Osteocyte (in vitro differentiated cells): Measurements from ENCODE around the gene TACO1. TPM values are rescaled to one million over a fixed set of nuclear protein-coding genes. Genes with fewer than 3 reads are reported as not detected.
A peak's percentile ranks its signal among the peaks of the same experiment; 100 is the strongest.

ENCODE experiments used
- DNase-seq: peaks from one replicate; pipeline ENCODE4 v3.0.0; 2021; ENCODE audit warnings: mixed read lengths; ENCODE audit not compliant: unreplicated experiment; ENCODE audit errors: extremely low spot score
- H3K27ac Mint-ChIP-seq: one replicate; pipeline ENCODE4 v1.8.0; 2021; ENCODE audit warnings: mild to moderate bottlenecking, mixed read lengths; ENCODE audit not compliant: unreplicated experiment
- H3K27me3 Mint-ChIP-seq: one replicate; pipeline ENCODE4 v1.8.0; 2021; ENCODE audit warnings: mixed read lengths; ENCODE audit not compliant: unreplicated experiment
- H3K36me3 Mint-ChIP-seq: one replicate; pipeline ENCODE4 v1.8.0; 2021; ENCODE audit warnings: mixed read lengths; ENCODE audit not compliant: unreplicated experiment
- H3K4me1 Mint-ChIP-seq: one replicate; pipeline ENCODE4 v1.8.0; 2021; ENCODE audit warnings: mixed read lengths; ENCODE audit not compliant: unreplicated experiment
- H3K4me3 Mint-ChIP-seq: one replicate; pipeline ENCODE4 v1.8.0; 2021; ENCODE audit warnings: mild to moderate bottlenecking, moderate library complexity, mixed read lengths; ENCODE audit not compliant: unreplicated experiment
- H3K9me3 Mint-ChIP-seq: one replicate; pipeline ENCODE4 v1.8.0; 2021; ENCODE audit warnings: mixed read lengths; ENCODE audit not compliant: unreplicated experiment
- total RNA-seq: library from RNA; stranded (reverse); gene quantifications from 2 replicates; pipeline ENCODE4 v1.2.1, GENCODE V29; 2021
- TF ChIP-seq, protein P1 (sequence below): fragments of 200-600 bp; sonication (generic); IDR thresholded peaks from 2 replicates; pipeline ENCODE4 v1.5.0; 2021; ENCODE audit warnings: antibody characterized with exemption, mild to moderate bottlenecking, moderate library complexity

TACO1 gene
- total RNA-seq, 1 donor from 2014 or later: 20.9 TPM

DNA sequence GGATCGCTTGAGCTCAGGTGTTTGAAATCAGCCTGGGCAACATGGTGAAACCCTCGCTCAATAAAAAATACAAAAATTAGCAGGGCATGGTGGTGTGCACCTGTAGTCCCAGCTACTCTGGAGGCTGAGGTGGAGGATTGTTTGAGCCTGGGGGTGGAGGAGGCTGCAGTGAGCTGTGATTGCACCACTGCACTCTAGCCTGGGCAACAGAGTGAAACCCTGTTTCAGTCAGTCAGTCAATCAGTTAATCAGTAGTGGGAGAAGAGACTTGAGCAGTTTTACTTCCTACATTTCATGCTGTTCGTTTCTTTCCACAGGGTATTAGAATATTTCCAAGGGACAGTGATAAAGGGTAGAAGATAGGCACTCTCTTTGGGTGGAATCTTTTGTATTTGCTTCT is 30.4 kb downstream of the TACO1 start:
- peaks cover 14% of the 10 kb centered on the region for H3K4me1 Mint-ChIP-seq
- no peak overlapping the region for H3K27ac Mint-ChIP-seq
- H3K4me3 Mint-ChIP-seq: no peak overlapping the region
- no peaks in the 10 kb centered on the region for H3K27me3 Mint-ChIP-seq
- no peaks in the 10 kb centered on the region for H3K9me3 Mint-ChIP-seq
- TF ChIP-seq, protein P1, sequence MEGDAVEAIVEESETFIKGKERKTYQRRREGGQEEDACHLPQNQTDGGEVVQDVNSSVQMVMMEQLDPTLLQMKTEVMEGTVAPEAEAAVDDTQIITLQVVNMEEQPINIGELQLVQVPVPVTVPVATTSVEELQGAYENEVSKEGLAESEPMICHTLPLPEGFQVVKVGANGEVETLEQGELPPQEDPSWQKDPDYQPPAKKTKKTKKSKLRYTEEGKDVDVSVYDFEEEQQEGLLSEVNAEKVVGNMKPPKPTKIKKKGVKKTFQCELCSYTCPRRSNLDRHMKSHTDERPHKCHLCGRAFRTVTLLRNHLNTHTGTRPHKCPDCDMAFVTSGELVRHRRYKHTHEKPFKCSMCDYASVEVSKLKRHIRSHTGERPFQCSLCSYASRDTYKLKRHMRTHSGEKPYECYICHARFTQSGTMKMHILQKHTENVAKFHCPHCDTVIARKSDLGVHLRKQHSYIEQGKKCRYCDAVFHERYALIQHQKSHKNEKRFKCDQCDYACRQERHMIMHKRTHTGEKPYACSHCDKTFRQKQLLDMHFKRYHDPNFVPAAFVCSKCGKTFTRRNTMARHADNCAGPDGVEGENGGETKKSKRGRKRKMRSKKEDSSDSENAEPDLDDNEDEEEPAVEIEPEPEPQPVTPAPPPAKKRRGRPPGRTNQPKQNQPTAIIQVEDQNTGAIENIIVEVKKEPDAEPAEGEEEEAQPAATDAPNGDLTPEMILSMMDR: no peak
- peak; percentile 19 for DNase-seq
- H3K36me3 Mint-ChIP-seq: peaks cover 15% of the 10 kb centered on the region

- Mint-ChIP-seq H3K36me3 (peaks cover 20% of the 10 kb centered on the region), H3K9me3 (no peaks in the 10 kb centered on the region), H3K4me1 (peaks cover 9% of the 10 kb centered on the region), H3K27me3 (no peaks in the 10 kb centered on the region), H3K27ac (no peak overlapping the region), H3K4me3 (no peak overlapping the region)
- TF ChIP-seq, protein P1: no peak
- no peak for DNase-seq
These were observed 30.9 kb downstream of the TACO1 start for GRCh38 chr17:63631626-63632025.

- no peak for DNase-seq
- Mint-ChIP-seq H3K36me3 (peaks cover 22% of the 10 kb centered on the region), H3K27ac (no peak overlapping the region), H3K27me3 (no peaks in the 10 kb centered on the region), H3K9me3 (no peaks in the 10 kb centered on the region), H3K4me3 (no peak overlapping the region), H3K4me1 (peaks cover 2% of the 10 kb centered on the region)
- TF ChIP-seq, protein P1: no peak
These were observed 33.0 kb downstream of the TACO1 start for GRCh38 chr17:63633742-63634141.

GRCh38 chr17:63634163-63634562 is 33.5 kb downstream of the TACO1 start:
- no peaks in the 10 kb centered on the region for H3K9me3 Mint-ChIP-seq
- no peaks in the 10 kb centered on the region for H3K27me3 Mint-ChIP-seq
- DNase-seq: no peak
- H3K4me1 Mint-ChIP-seq: peaks cover 2% of the 10 kb centered on the region
- H3K36me3 Mint-ChIP-seq: peaks cover 24% of the 10 kb centered on the region
- peak overlapping the region; percentile 59 for H3K27ac Mint-ChIP-seq
- no peak overlapping the region for H3K4me3 Mint-ChIP-seq
- TF ChIP-seq, protein P1: no peak

GRCh38 chr17:63634816-63635215 is 34.1 kb downstream of the TACO1 start:
- no peaks in the 10 kb centered on the region for H3K27me3 Mint-ChIP-seq
- no peaks in the 10 kb centered on the region for H3K9me3 Mint-ChIP-seq
- no peak for DNase-seq
- peaks cover 2% of the 10 kb centered on the region for H3K4me1 Mint-ChIP-seq
- H3K4me3 Mint-ChIP-seq: no peak overlapping the region
- H3K27ac Mint-ChIP-seq: no peak overlapping the region
- TF ChIP-seq, protein P1: no peak
- peaks cover 25% of the 10 kb centered on the region for H3K36me3 Mint-ChIP-seq
